CD14-positive monocyte (primary cell): ENCODE measurements around the gene HEBP1. TPM values are rescaled to one million over a fixed set of nuclear protein-coding genes. Genes with fewer than 3 reads are reported as not detected.

ENCODE experiments used
- DNase-seq, 3 donors: peaks; one replicate each; pipeline ENCODE4 v3.0.0-alpha.2; 2011 to 2022
- H2AFZ ChIP-seq: 2 replicates; pipeline ENCODE4 v1.6.0; 2012; ENCODE audit warnings: mild to moderate bottlenecking, low read depth, low read length, inconsistent platforms; ENCODE audit not compliant: insufficient read depth, poor library complexity, severe bottlenecking
- H3K27ac ChIP-seq, 2 donors: 1 replicate in 1 of 2; 2 replicates in 1 of 2; pipeline ENCODE4 v1.5.1; 2012 to 2013; ENCODE audit warnings: low read length in 2 of 2, control low read depth in 1 of 2, inconsistent platforms in 1 of 2, low read depth in 1 of 2, mild to moderate bottlenecking in 1 of 2
- H3K27me3 ChIP-seq, 2 donors: one replicate each; pipeline versions ENCODE4 v1.6.0 to v1.6.1; 2011 to 2013; ENCODE audit warnings: low read length in 2 of 2; ENCODE audit not compliant: control insufficient read depth in 2 of 2, insufficient read depth in 2 of 2
- H3K36me3 ChIP-seq, 2 donors: replicated peaks in 1 of 2; 1 replicate in 1 of 2; 2 replicates in 1 of 2; pipeline versions ENCODE4 v1.5.1 to v1.6.1; 2012 to 2013; ENCODE audit warnings: low read length in 2 of 2, control low read depth in 1 of 2, inconsistent platforms in 1 of 2, mild to moderate bottlenecking in 1 of 2; ENCODE audit not compliant: insufficient read depth in 2 of 2, control insufficient read depth in 1 of 2
- H3K4me1 ChIP-seq, 2 donors: 1 replicate in 1 of 2; 2 replicates in 1 of 2; pipeline versions ENCODE4 v1.5.1 to v1.6.1; 2012 to 2013; ENCODE audit warnings: low read length in 2 of 2, control low read depth in 1 of 2, inconsistent platforms in 1 of 2, mild to moderate bottlenecking in 1 of 2, moderate library complexity in 1 of 2; ENCODE audit not compliant: insufficient read depth in 2 of 2, control insufficient read depth in 1 of 2
- H3K4me2 ChIP-seq: replicated peaks from 2 replicates; pipeline ENCODE3; 2012; ENCODE audit warnings: low read length, moderate library complexity, mild to moderate bottlenecking; ENCODE audit not compliant: poor library complexity, severe bottlenecking; ENCODE audit errors: extremely low read depth
- H3K4me3 ChIP-seq, 3 experiments: fragments of 200-600 bp in 1 of 3; sonication (generic) in 1 of 3; replicated peaks in 1 of 3; 1 replicate in 2 of 3; 2 replicates in 1 of 3; pipeline ENCODE4 v1.5.1; 2011 to 2013; ENCODE audit warnings: low read length in 3 of 3, mild to moderate bottlenecking in 3 of 3, control low read depth in 2 of 3, low read depth in 2 of 3, inconsistent platforms in 1 of 3, moderate library complexity in 1 of 3
- H3K79me2 ChIP-seq: 2 replicates; pipeline ENCODE4 v1.6.0; 2012; ENCODE audit warnings: mild to moderate bottlenecking, control low read depth, inconsistent platforms, low read length, moderate library complexity; ENCODE audit not compliant: insufficient read depth
- H3K9ac ChIP-seq: 2 replicates; pipeline ENCODE4 v1.6.0; 2017; ENCODE audit warnings: low read length, mild to moderate bottlenecking; ENCODE audit not compliant: insufficient read depth, poor library complexity, severe bottlenecking
- H3K9me3 ChIP-seq, 2 donors: replicated peaks in 1 of 2; 1 replicate in 1 of 2; 2 replicates in 1 of 2; pipeline versions ENCODE4 v1.5.1 to v1.6.1; 2012 to 2013; ENCODE audit warnings: low read length in 2 of 2, control low read depth in 1 of 2; ENCODE audit not compliant: control insufficient read depth in 1 of 2, insufficient read depth in 1 of 2
- H4K20me1 ChIP-seq: 2 replicates; pipeline ENCODE4 v1.6.0; 2012; ENCODE audit warnings: mild to moderate bottlenecking, low read length, control low read depth, moderate library complexity; ENCODE audit not compliant: insufficient read depth
- H3K27ac Mint-ChIP-seq, 7 donors: one replicate each; pipeline ENCODE4 v1.8.0; 2020; ENCODE audit warnings: mild to moderate bottlenecking in 7 of 7, mixed read lengths in 7 of 7, moderate library complexity in 6 of 7, inconsistent platforms in 2 of 7
- H3K27me3 Mint-ChIP-seq, 3 donors: one replicate each; pipeline ENCODE4 v1.8.0; 2021 to 2022; ENCODE audit warnings: low read depth in 3 of 3, mild to moderate bottlenecking in 3 of 3, mixed read lengths in 3 of 3, moderate library complexity in 3 of 3, inconsistent platforms in 1 of 3
- H3K36me3 Mint-ChIP-seq, 2 donors: one replicate each; pipeline ENCODE4 v1.8.0; 2020; ENCODE audit warnings: mixed read lengths in 2 of 2, inconsistent platforms in 1 of 2, mild to moderate bottlenecking in 1 of 2
- H3K4me1 Mint-ChIP-seq: one replicate; pipeline ENCODE4 v1.8.0; 2020; ENCODE audit warnings: mild to moderate bottlenecking, mixed read lengths
- H3K4me3 Mint-ChIP-seq, 2 donors: one replicate each; pipeline ENCODE4 v1.8.0; 2020; ENCODE audit warnings: mild to moderate bottlenecking in 2 of 2, mixed read lengths in 2 of 2, moderate library complexity in 1 of 2
- H3K9me3 Mint-ChIP-seq, 7 donors: one replicate each; pipeline ENCODE4 v1.8.0; 2020 to 2022; ENCODE audit warnings: mixed read lengths in 7 of 7, mild to moderate bottlenecking in 6 of 7, moderate library complexity in 6 of 7, inconsistent platforms in 2 of 7
- CTCF ChIP-seq: fragments of 200-600 bp; IDR thresholded peaks from one replicate; pipeline ENCODE4 v1.8.0; 2022; ENCODE audit warnings: antibody characterized with exemption, mild to moderate bottlenecking
- WGBS: methylation state at CpG from one replicate; pipeline ENCODE4 v1.1.5; 2013; ENCODE audit warnings: missing lambda C conversion rate; ENCODE audit not compliant: insufficient coverage; 5-methylcytosine and 5-hydroxymethylcytosine counted together
- intact Hi-C, 2 donors: fragments of 100-400 bp; cut with micrococcal nuclease; formaldehyde crosslinking; loops; one replicate each; pipeline versions ENCODE4 v1.15.0 to v1.15.1; 2023
- polyA plus RNA-seq, 3 donors: library from polyadenylated mRNA; depleted of rRNA in 1 of 3; unstranded in 2 of 3; stranded (reverse) in 1 of 3; fragments of 300-500 nt in 2 of 3; fragments of >200 nt in 1 of 3; fragmentation: Illumina TruSeq in 2 of 3; gene quantifications; 1 replicate in 2 of 3; 2 replicates in 1 of 3; pipeline ENCODE4 v1.2.3, GENCODE V29; 2012 to 2021

HEBP1 gene
- polyA plus RNA-seq, 3 donors = 33.4 to 89.3 (median 71.3) TPM

- no peaks in the 10 kb centered on the region for H3K36me3 ChIP-seq
- no peaks in the 10 kb centered on the region for H3K36me3 Mint-ChIP-seq
- H3K79me2 ChIP-seq = no peaks in the 10 kb centered on the region
- peaks cover 0 to 4% (median 0%) of the 10 kb centered on the region in 7 donors for H3K9me3 Mint-ChIP-seq
- H4K20me1 ChIP-seq = no peaks in the 10 kb centered on the region
- no peak overlapping the region for H3K4me2 ChIP-seq
- H3K4me3 ChIP-seq = no peak overlapping the region
- H3K27ac Mint-ChIP-seq = no peak overlapping the region
- H3K4me1 Mint-ChIP-seq = peaks cover 8% of the 10 kb centered on the region
- DNase-seq = no peak
- WGBS = 63% methylated on average over 3 of the region's 5 CpGs
- H3K27me3 ChIP-seq = no peaks in the 10 kb centered on the region
- no peaks in the 10 kb centered on the region for H3K9me3 ChIP-seq
- no peak overlapping the region for H3K4me3 Mint-ChIP-seq
- H3K27me3 Mint-ChIP-seq = peaks cover 0 to 5% (median 2%) of the 10 kb centered on the region in 3 donors
- H3K27ac ChIP-seq = no peak overlapping the region
- intact Hi-C loops = no loop called here
- H3K4me1 ChIP-seq = peaks cover 4 to 6% of the 10 kb centered on the region in 2 donors
- TF ChIP-seq CTCF = no peak
- no peak overlapping the region for H3K9ac ChIP-seq
- no peak overlapping the region for H2AFZ ChIP-seq
These were observed 39.4 kb upstream of the HEBP1 start for GRCh38 chr12:13039328-13039956.

GRCh38 chr12:13038491-13039161 lies 38.6 kb upstream of the HEBP1 start:
- no peaks in the 10 kb centered on the region for H3K9me3 ChIP-seq
- H3K4me3 ChIP-seq = no peak overlapping the region
- H3K79me2 ChIP-seq = no peaks in the 10 kb centered on the region
- H3K9ac ChIP-seq = no peak overlapping the region
- H3K27ac ChIP-seq = no peak overlapping the region
- no peaks in the 10 kb centered on the region for H3K4me1 ChIP-seq
- H3K4me2 ChIP-seq = no peak overlapping the region
- H3K27me3 ChIP-seq = no peaks in the 10 kb centered on the region
- WGBS = 94% methylated on average over 4 of the region's 4 CpGs
- TF ChIP-seq CTCF = no peak
- Mint-ChIP-seq H3K36me3 (no peaks in the 10 kb centered on the region), H3K4me3 (no peak overlapping the region), H3K4me1 (peaks cover 4% of the 10 kb centered on the region), H3K9me3 (peaks cover 0 to 4% (median 0%) of the 10 kb centered on the region in 7 donors), H3K27me3 (peaks cover 0 to 5% (median 2%) of the 10 kb centered on the region in 3 donors), H3K27ac (no peak overlapping the region)
- no peak for DNase-seq
- intact Hi-C loops = no loop called here
- no peaks in the 10 kb centered on the region for H3K36me3 ChIP-seq
- H4K20me1 ChIP-seq = no peaks in the 10 kb centered on the region
- no peak overlapping the region for H2AFZ ChIP-seq
